ENCODE results near the gene NET1. TPM values are rescaled to one million over a fixed set of nuclear protein-coding genes. Genes with fewer than 3 reads are reported as not detected.

The NET1 gene
- total and polyA plus RNA-seq, 2 donors (not counting 3 experiments of a cell fraction or from before 2014, with no cell fraction given), result 14.4 to 46.3 TPM

DNA sequence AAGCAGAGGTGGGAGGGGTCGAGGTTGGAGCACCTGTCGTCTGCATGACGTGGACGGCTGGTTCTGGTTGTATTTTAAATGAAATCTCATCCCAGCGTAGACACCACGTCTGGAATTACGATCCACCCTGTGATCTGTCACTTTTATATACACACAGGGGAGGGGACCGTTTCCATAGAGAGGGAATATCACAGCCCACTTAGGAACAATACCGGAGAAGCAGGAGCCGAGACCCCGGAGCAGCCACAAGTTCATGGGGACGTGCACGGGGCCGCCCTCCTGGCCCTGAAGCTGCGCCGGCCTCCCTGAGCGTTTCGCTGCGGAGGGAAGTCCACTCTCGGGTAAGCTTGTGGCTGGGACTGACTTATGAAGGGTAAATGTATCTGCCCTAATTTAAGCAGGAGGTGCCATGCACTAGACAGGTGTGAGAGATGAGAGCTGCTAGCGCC is 47.4 kb upstream of the NET1 start, which contains the start of gene UCN3:
TSS of gene UCN3 (plus strand) at position 77 of the 449 bp plus-strand sequence. CDS start 8,755 bp downstream, outside the sequence.
- dilution Hi-C loops (cut with MboI; ENCODE audit: extremely low pct_ligation_motif_present, low sequenced_read_pairs), result no loop called here
- no TSS peak for BruUV-seq (replicated peaks)

More for the DNA sequence above, 47.4 kb upstream of the NET1 start, which contains the start of gene UCN3:
- Histone ChIP-seq H3K27ac (ENCODE audit: insufficient read depth, low read depth, low read length) (no peak within 1 kb of the TSS), H3K9me1 (replicated peaks; ENCODE audit: control insufficient read depth, extremely low read depth, insufficient read depth, low read length) (no peaks in the 10 kb centered on the region), H2AFZ (ENCODE audit: low read depth, low read length) (no peak within 1 kb of the TSS), H3K9me3 (replicated peaks; ENCODE audit: control insufficient read depth, insufficient read depth, low read length) (no peaks in the 10 kb centered on the region), H4K20me1 (replicated peaks; ENCODE audit: control insufficient read depth, extremely low read depth, insufficient read depth, low read length) (no peaks in the 10 kb centered on the region), H3K4me3 (replicated peaks in 1 of 3; ENCODE audit: insufficient read depth in 1 of 3, low read depth in 1 of 3, low read length in 3 of 3) (no peak within 1 kb of the TSS), H3K36me3 (ENCODE audit: control insufficient read depth in 2 of 2, extremely low read depth in 1 of 2, insufficient read depth in 2 of 2, low read length in 2 of 2) (no peaks in the 10 kb centered on the region), H3K9ac (replicated peaks; ENCODE audit: extremely low read depth, insufficient read depth, low read length) (no peak within 1 kb of the TSS), H3K4me2 (ENCODE audit: insufficient read depth, low read length) (no peak within 1 kb of the TSS), H3K27me3 (ENCODE audit: control insufficient read depth in 2 of 2, insufficient read depth in 2 of 2, low read length in 2 of 2) (peaks cover 4 to 11% of the 10 kb centered on the region in 2 experiments), H3K4me1 (ENCODE audit: control insufficient read depth, extremely low read depth, insufficient read depth, low read length) (no peaks in the 10 kb centered on the region), H3K79me2 (ENCODE audit: control insufficient read depth, insufficient read depth, low read length) (no peaks in the 10 kb centered on the region)
- DNase-seq (ENCODE audit: low read depth, low spot score) (no peak), FAIRE-seq (no peak)
- ChIA-PET CTCF (no interaction called here), POLR2A (no interaction called here)
- intact Hi-C loops (cut with micrococcal nuclease), result no loop called here
- TF ChIP-seq POLR2A (IDR thresholded peaks at IDR 0.05; ENCODE audit: low read depth, low read length) (no peak), GATA2 (IDR thresholded peaks at IDR 0.05; ENCODE audit: insufficient read depth, insufficient read length, low read depth, low read length) (no peak), EZH2 (IDR thresholded peaks at IDR 0.05; ENCODE audit: borderline replicate concordance, low read depth, low read length, severe bottlenecking) (no peak), FOS (IDR thresholded peaks at IDR 0.05; ENCODE audit: borderline replicate concordance, insufficient read depth, low read length) (no peak), MYC (IDR thresholded peaks at IDR 0.05; ENCODE audit: low read depth, low read length) (no peak), JUN (IDR thresholded peaks at IDR 0.05; ENCODE audit: borderline replicate concordance, insufficient read depth, insufficient read length, low read depth) (no peak), POLR2AphosphoS5 (IDR thresholded peaks at IDR 0.05; ENCODE audit: insufficient read depth, low read depth, low read length) (no peak)
- TF ChIP-seq, protein P1, sequence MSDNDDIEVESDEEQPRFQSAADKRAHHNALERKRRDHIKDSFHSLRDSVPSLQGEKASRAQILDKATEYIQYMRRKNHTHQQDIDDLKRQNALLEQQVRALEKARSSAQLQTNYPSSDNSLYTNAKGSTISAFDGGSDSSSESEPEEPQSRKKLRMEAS (IDR thresholded peaks at IDR 0.05; ENCODE audit: insufficient read depth, insufficient read length), result no peak
- TF ChIP-seq, protein P2, sequence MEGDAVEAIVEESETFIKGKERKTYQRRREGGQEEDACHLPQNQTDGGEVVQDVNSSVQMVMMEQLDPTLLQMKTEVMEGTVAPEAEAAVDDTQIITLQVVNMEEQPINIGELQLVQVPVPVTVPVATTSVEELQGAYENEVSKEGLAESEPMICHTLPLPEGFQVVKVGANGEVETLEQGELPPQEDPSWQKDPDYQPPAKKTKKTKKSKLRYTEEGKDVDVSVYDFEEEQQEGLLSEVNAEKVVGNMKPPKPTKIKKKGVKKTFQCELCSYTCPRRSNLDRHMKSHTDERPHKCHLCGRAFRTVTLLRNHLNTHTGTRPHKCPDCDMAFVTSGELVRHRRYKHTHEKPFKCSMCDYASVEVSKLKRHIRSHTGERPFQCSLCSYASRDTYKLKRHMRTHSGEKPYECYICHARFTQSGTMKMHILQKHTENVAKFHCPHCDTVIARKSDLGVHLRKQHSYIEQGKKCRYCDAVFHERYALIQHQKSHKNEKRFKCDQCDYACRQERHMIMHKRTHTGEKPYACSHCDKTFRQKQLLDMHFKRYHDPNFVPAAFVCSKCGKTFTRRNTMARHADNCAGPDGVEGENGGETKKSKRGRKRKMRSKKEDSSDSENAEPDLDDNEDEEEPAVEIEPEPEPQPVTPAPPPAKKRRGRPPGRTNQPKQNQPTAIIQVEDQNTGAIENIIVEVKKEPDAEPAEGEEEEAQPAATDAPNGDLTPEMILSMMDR (IDR thresholded peaks at IDR 0.05; ENCODE audit: extremely low read depth in 1 of 2, insufficient read depth in 1 of 2, low read depth in 1 of 2, low read length in 2 of 2), result no peak
